Amniotic epithelial cell (primary cell): ENCODE results near the gene C11orf71.

ENCODE experiments used
- DNase-seq: peaks from one replicate; pipeline ENCODE4 v3.0.0-alpha.2; 2010; ENCODE audit warnings: low read depth

C11orf71 gene

GRCh38 chr11:114400216-114400914 lies at the start of gene C11orf71, which contains the start of gene RBM7:
C11orf71 (minus strand) TSS chr11:114400511; CDS start chr11:114400331, 180 bp downstream.
RBM7 (plus strand) TSS chr11:114400666; CDS start chr11:114400672, 6 bp downstream.
- DNase-seq: peak; percentile 98

GRCh38 chr11:114449845-114450244 lies 49.5 kb upstream of the C11orf71 start:
- no peak for DNase-seq

- DNase-seq: peak; percentile 46
Measured at GRCh38 chr11:114448749-114449482, 48.6 kb upstream of the C11orf71 start.

- peak; percentile 74 for DNase-seq
Measured at GRCh38 chr11:114447892-114448291, 47.6 kb upstream of the C11orf71 start.

- DNase-seq: peak; percentile 47
Measured at GRCh38 chr11:114447444-114447843, 47.1 kb upstream of the C11orf71 start.

- no peak for DNase-seq
Measured at GRCh38 chr11:114442536-114442935, 42.2 kb upstream of the C11orf71 start.

GRCh38 chr11:114441921-114442320 lies 41.6 kb upstream of the C11orf71 start:
- DNase-seq: no peak

- peak; percentile 21 for DNase-seq
Measured at GRCh38 chr11:114440971-114441763, 40.9 kb upstream of the C11orf71 start.

- DNase-seq: peak; percentile 52
Measured at GRCh38 chr11:114440121-114440860, 40.0 kb upstream of the C11orf71 start.

GRCh38 chr11:114439229-114440120 lies 39.2 kb upstream of the C11orf71 start, which contains the start of gene REXO2:
REXO2 (plus strand) TSS chr11:114439467; CDS start chr11:114439529, 62 bp downstream.
- DNase-seq: peak; percentile 95

GRCh38 chr11:114438303-114438702 lies 38.0 kb upstream of the C11orf71 start:
- DNase-seq: no peak

- DNase-seq: no peak
Measured at GRCh38 chr11:114433376-114433775, 33.1 kb upstream of the C11orf71 start.

- no peak for DNase-seq
Measured at GRCh38 chr11:114432893-114433292, 32.6 kb upstream of the C11orf71 start.

GRCh38 chr11:114430290-114430689 lies 30.0 kb upstream of the C11orf71 start:
- DNase-seq: no peak

- DNase-seq: peak; percentile 28
Measured at GRCh38 chr11:114426280-114426679, 26.0 kb upstream of the C11orf71 start.

- peak; percentile 38 for DNase-seq
Measured at GRCh38 chr11:114416441-114416961, 16.2 kb upstream of the C11orf71 start.

- no peak for DNase-seq
Measured at GRCh38 chr11:114413958-114414357, 13.6 kb upstream of the C11orf71 start.

GRCh38 chr11:114412946-114413345 lies 12.6 kb upstream of the C11orf71 start:
- DNase-seq: no peak

- DNase-seq: no peak
Measured at GRCh38 chr11:114401311-114401710, 1.0 kb upstream of the C11orf71 start.

GRCh38 chr11:114400915-114401223 lies 558 bp upstream of the C11orf71 start:
- no peak for DNase-seq
